AG09319 (cell line): ENCODE results near the gene BBIP1.

ENCODE experiments used
- DNase-seq: peaks from one replicate; pipeline ENCODE4 v3.0.0-alpha.2; 2010; ENCODE audit warnings: low read depth; ENCODE audit errors: extremely low read depth
- CTCF ChIP-seq: IDR thresholded peaks from 2 replicates; pipeline ENCODE4 v1.5.1; 2011; ENCODE audit warnings: low read depth, mild to moderate bottlenecking, inconsistent platforms, low read length, moderate library complexity

BBIP1 gene

DNA sequence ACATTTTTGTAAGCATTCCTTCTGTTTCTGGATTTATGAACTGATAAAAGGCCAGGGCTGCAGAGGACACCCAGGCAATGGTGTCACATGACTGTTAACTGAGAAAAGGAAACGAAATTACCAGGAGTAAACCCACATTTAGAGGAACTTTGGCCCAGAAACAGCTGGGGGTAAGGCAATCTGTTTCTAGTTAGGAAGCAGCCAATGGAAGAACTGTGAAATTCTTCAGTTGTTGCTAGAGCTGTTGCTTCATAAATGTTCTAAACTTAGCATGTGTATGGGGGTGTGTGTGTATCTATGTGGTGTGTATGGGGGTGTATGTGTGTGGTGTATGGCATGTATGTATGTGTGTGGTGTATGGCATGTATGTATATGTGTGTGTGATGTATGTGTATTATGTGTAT is 59.0 kb downstream of the BBIP1 start:
- peak; percentile 71 for DNase-seq
- TF ChIP-seq CTCF = no peak

DNA sequence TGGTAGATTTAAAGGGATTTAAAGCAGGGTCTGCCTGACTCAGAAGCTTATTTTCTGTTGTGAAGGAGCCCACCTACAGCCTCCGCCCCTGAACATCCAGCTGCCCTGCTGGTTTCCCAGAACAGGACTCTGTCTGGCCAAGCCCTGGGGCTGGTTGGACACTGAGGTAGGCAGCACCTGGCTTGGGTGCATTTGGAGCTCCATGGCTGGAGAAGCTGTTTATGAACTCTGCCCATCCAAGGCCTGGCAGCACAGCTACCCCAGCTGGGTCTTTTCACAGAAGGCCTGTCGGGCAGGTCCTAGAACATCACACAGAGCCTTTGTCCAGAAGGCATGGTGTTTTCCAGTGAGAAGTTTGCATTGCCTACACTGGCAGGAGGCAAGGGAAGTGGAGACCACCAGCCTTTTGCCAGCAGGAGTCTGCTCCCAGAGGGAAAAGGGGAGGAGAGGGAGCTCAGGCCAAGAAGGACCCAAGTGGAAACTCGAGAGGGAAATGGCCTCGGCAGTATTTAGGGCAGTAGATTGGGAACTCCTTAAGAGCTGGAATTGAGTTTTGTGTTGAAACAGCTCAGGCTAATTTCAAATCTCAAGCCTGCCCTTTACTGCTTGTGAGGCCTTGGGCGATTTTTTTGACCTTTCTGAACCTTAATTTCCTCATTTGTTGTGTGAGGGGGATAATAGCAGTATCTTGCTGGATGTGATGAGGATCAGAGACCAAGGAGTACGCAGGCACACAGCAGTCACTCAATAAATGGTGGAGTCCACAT is 59.6 kb downstream of the BBIP1 start:
- no peak for DNase-seq
- no peak; the same call in 1 of the 2 replicates for TF ChIP-seq CTCF

GRCh38 chr10:110858297-110858934 is 60.6 kb downstream of the BBIP1 start:
- no peak for DNase-seq
- TF ChIP-seq CTCF = no peak

GRCh38 chr10:110857265-110858171 is 61.5 kb downstream of the BBIP1 start:
- DNase-seq = no peak
- no peak for TF ChIP-seq CTCF

- DNase-seq = no peak
- TF ChIP-seq CTCF = no peak
Observed at GRCh38 chr10:110853921-110854605, 64.9 kb downstream of the BBIP1 start.

DNA sequence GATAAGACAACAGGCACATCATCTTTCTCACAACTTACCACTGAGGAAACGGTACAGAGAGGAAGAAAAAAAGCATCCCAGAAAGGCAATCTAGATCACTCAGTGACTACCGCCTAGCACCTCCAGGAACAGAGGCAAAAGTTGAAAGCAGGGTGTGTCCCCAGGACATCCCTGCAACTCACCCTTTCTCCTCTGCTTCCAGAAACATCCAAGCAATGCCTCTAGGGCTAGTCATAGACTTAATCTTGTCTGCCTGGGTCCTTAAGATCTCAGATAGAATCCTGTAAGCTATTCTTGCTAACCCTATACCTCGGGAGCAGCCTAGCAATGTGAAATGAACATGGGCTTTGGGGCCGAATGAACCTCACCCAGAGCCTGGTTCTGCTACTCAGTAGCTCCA is 66.0 kb downstream of the BBIP1 start:
- TF ChIP-seq CTCF = no peak
- no peak for DNase-seq
